NT2/D1 (cell line): Measurements from ENCODE around the gene CHRNB1.
"Not testable (repeated sequence)": the region's sequence is repeated elsewhere in the genome, so short reads cannot be mapped to it uniquely, and the experiment has no call there.

Experiments
- DNase-seq: peaks from one replicate; pipeline ENCODE4 v3.0.0-alpha.2; 2011; ENCODE audit warnings: low read depth, low spot score
- H3K27me3 ChIP-seq: 2 replicates; pipeline ENCODE4 v1.6.0; 2011; ENCODE audit warnings: mild to moderate bottlenecking; ENCODE audit not compliant: insufficient read length, insufficient read depth
- H3K36me3 ChIP-seq: 2 replicates; pipeline ENCODE4 v1.6.1; 2011; ENCODE audit warnings: mild to moderate bottlenecking, low read length, mixed read lengths; ENCODE audit not compliant: insufficient read depth, insufficient read length
- H3K4me1 ChIP-seq: 2 replicates; pipeline ENCODE4 v1.5.1; 2011; ENCODE audit not compliant: insufficient read depth, insufficient read length
- H3K4me3 ChIP-seq: 2 replicates; pipeline ENCODE4 v1.5.1; 2011; ENCODE audit warnings: low read depth; ENCODE audit not compliant: insufficient read length
- H3K9ac ChIP-seq: 2 replicates; pipeline ENCODE4 v1.6.0; 2011; ENCODE audit warnings: low read depth; ENCODE audit not compliant: insufficient read length
- H3K9me3 ChIP-seq: 2 replicates; pipeline ENCODE4 v1.5.1; 2011; ENCODE audit warnings: mild to moderate bottlenecking, low read length; ENCODE audit not compliant: insufficient read depth
- SUZ12 ChIP-seq: IDR thresholded peaks from 2 replicates; pipeline ENCODE4 v1.6.1; 2011; ENCODE audit not compliant: insufficient read length, insufficient read depth; ENCODE audit errors: extremely low read depth
- YY1 ChIP-seq: IDR thresholded peaks from 2 replicates; pipeline ENCODE4 v1.6.1; 2011; ENCODE audit not compliant: insufficient read length, insufficient read depth
- ZNF274 ChIP-seq: IDR thresholded peaks from 2 replicates; pipeline ENCODE4 v1.6.1; 2011; ENCODE audit warnings: mild to moderate bottlenecking, low read depth, low read length

CHRNB1 gene

DNA sequence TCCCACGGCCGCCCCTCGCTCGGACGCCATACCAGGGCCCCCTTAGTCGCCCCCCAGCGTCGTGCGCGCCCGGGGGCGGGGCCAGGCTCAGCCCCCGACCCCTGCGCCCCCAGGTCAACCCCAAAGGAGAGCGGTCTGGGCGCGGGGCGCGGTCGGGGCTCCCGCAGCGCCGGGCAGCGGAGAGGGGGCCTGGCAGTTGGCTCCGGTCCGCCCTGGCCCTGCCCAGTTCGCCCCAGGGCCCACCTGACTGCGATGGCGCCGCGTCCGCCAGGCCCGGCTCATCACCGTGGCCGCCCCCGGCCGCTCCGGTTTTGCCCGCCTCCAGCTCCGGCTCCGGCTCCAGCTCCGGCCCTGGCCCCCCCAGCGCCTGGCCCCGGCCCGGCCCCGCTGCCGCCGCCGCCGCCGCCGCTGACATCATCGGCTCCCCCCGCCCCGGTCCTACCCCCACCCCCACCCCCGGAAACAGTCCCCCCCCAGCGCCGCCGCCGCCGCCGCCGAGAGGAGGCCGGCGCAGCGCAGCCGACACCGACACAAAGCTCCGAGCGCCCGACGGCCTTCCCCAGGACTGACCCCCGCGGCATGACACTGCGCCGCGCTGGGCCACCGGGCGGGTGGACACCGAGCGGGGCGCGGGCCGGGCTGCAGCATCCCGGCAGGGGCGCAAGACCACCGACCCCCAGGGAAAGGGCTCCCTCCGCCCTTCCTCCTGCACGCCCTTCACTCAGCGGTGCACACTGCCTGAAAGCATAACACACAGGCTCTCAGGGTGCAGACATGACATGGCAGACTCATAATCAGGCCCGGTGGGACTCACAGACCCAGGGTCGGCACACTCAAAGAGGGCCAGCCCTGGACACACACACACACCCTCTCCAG is 34.6 kb downstream of the CHRNB1 start, which contains the start of gene ZBTB4:
Gene ZBTB4 (minus strand): TSS at position 419 of the 876 bp plus-strand sequence. CDS start 12,830 bp downstream, outside the sequence.
- TF ChIP-seq SUZ12: no peak
- TF ChIP-seq ZNF274: no peak
- no peak for TF ChIP-seq YY1
- Histone ChIP-seq H3K4me1 (peaks cover 18% of the 10 kb centered on the region), H3K36me3 (peaks cover 2% of the 10 kb centered on the region), H3K9ac (peak within 1 kb of the TSS; percentile 82), H3K9me3 (no peaks in the 10 kb centered on the region), H3K27me3 (no peaks in the 10 kb centered on the region), H3K4me3 (peak within 1 kb of the TSS; percentile 55)
- no peak for DNase-seq

DNA sequence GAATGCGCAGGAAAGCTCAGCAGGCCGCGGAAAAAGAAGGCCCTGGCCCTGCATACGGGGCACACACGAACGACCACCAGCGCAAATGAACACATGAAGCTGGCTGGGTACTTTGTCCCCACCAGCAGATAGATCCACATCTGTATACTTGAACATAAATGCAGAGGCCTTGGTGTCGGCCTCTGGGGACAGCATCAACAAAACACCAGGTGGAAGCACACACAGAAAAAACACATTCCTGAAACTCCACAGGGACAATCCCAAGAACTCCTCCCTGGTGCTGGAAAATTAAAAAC is 35.2 kb downstream of the CHRNB1 start:
- Histone ChIP-seq H3K36me3 (peaks cover 2% of the 10 kb centered on the region), H3K9ac (peak overlapping the region; percentile 82), H3K9me3 (no peaks in the 10 kb centered on the region), H3K4me1 (peaks cover 18% of the 10 kb centered on the region), H3K27me3 (no peaks in the 10 kb centered on the region), H3K4me3 (peak overlapping the region; percentile 46)
- DNase-seq: no peak
- TF ChIP-seq ZNF274: no peak
- TF ChIP-seq YY1: no peak
- no peak for TF ChIP-seq SUZ12

DNA sequence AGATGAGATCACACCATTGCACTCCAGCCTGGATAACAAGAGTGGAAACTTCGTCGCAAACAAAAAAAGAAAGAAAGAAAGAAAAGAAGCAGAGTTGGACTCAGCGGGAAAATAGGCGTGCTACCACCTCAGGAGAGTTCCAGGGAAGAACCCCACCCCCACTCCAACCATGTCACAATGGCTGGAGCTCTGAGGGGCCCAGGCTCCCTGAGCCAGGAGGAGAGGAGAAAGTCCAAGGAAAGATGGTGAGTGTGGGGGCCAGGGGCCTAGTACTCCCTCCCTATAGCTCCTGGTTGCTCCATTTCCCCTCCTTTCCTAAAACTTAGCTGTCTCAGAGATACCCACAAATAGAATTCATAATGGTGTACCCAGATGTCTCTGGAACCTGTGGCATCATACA is 36.4 kb downstream of the CHRNB1 start, which contains the start of gene SLC35G6:
Gene SLC35G6 (plus strand): TSS at position 172 of the 400 bp plus-strand sequence. CDS start 71 bp downstream, at position 243.
- DNase-seq, H3K27me3 ChIP-seq, H3K36me3 ChIP-seq, H3K4me3 ChIP-seq, H3K9me3 ChIP-seq: not testable (repeated sequence)
- Histone ChIP-seq H3K9ac (peak within 1 kb of the TSS; percentile 82), H3K4me1 (peaks cover 14% of the 10 kb centered on the region)

DNA sequence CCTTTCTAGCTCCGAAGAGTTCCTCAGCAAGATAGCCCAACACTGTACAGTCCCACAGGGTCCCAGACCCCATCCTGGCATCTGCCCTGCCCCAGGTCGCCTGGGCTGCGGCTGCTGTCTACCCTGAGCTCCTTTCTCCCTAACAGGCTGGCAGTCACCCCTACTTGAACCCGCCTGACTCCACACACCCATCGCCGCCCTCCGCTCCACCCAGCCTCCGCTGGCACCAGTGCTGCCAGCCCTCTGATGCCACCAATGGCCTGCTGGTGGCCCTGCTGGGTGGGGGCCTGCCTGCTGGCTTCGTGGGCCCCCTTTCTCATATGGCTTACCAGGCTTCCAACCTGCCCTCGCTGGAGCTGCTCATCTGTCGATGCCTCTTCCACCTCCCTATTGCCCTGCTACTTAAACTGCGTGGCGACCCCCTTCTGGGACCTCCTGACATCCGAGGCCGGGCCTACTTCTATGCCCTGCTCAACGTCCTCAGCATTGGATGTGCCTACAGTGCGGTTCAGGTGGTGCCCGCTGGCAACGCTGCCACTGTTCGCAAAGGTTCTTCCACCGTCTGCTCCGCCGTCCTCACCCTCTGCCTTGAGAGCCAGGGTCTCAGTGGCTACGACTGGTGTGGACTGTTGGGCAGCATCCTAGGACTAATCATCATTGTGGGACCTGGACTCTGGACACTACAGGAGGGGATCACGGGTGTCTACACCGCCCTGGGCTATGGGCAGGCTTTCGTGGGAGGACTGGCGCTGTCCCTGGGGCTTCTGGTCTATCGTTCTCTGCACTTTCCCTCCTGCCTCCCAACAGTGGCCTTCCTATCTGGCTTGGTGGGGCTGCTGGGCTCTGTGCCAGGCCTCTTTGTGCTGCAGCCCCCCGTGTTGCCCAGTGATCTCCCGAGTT is 37.2 kb downstream of the CHRNB1 start:
- H3K27me3 ChIP-seq, H3K9ac ChIP-seq, H3K36me3 ChIP-seq, H3K9me3 ChIP-seq, H3K4me3 ChIP-seq, DNase-seq: not testable (repeated sequence)
- H3K4me1 ChIP-seq: peaks cover 14% of the 10 kb centered on the region

DNA sequence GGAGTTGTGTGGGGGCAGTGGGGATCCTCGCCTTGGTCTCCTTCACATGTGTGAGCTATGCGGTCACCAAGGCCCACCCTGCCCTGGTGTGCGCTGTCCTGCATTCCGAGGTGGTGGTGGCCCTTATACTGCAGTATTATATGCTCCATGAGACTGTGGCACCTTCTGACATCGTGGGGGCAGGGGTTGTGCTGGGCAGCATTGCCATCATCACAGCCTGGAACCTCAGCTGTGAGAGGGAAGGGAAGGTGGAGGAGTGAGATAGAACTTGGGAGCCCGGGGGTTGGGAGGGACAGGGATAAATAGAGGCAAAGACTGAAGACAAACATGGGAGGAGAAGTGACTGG is 37.9 kb downstream of the CHRNB1 start:
- peak overlapping the region; percentile 71 for H3K4me3 ChIP-seq
- H3K9me3 ChIP-seq, H3K4me1 ChIP-seq, H3K27me3 ChIP-seq, DNase-seq: not testable (repeated sequence)
- peak overlapping the region; percentile 70 for H3K9ac ChIP-seq
- H3K36me3 ChIP-seq: peaks cover 11% of the 10 kb centered on the region

DNA sequence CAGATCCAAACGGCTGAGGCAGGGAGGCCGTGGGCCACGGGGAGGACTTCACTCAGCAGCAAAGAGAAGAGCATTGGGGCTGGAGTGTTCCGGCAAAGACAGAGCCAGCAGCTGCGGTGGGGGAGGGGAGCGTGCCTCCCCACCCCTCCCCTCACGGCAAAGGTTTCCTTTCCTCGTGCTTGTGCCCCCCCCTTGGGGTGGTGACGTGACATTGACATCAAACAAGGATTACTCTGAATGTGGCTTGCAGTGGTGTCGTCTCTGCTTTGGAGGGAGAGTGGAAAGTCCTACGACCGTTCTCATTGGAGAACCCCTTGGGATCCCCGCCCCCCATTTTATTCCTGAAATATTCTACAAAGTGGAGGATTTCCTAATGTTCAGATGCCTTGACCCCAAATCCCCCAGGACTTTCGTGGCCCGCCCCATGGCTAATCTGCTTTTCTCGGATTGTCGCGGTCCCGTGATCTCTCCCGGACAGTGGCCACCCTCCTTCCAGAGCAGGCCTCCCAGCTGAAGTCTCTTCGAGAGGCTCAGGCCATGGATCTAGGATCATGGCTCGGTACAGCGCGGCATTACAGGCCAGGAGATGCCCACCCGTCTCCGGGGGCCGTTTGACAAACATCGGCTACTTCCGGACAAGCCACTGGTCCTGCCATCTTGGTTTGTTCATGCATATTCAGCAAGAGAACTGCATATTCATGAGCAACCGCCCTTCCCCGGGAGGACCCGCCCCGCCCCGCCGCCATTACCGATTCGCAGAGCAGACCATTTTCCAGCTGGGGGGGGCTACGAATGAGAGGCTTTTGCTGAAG is 38.6 kb downstream of the CHRNB1 start:
- TF ChIP-seq ZNF274 (no peak), YY1 (no peak), SUZ12 (no peak)
- peaks cover 12% of the 10 kb centered on the region for H3K36me3 ChIP-seq
- peak; percentile 75 for DNase-seq

More for the DNA sequence above, 38.6 kb downstream of the CHRNB1 start:
- Histone ChIP-seq H3K27me3 (no peaks in the 10 kb centered on the region), H3K4me3 (peak overlapping the region; percentile 71), H3K9ac (peak overlapping the region; percentile 72), H3K9me3 (no peaks in the 10 kb centered on the region), H3K4me1 (peaks cover 2% of the 10 kb centered on the region)
